ENCODE data around the gene ZNF791. TPM values are rescaled to one million over a fixed set of nuclear protein-coding genes. Genes with fewer than 3 reads are reported as not detected.

The ZNF791 gene
- polyA plus RNA-seq, 1 donor from 2014 or later = 10.2 TPM

DNA sequence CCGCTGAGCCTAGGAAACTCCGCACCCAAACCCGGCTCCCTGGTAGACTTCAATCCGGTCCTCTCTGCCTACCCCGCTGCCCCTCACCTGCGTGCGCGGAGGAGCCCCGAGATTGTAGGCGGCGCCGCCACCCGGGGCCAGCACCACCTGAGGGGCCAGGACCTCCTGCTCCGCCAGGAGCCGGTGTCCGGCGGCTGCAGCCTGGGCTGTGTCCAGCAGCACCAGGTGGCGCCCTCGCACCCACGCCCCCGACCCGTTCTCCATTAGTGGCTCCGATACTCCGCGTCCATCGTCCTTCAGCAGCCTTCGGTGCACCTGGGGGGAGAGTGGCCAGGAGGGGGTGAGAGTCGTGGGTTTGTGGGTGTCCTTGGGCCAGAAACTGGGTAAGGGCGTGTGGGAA is 37.4 kb downstream of the ZNF791 start:
- Histone ChIP-seq H3K4me2 (ENCODE audit: low read length) (no peak overlapping the region), H3K27ac (ENCODE audit: low read length) (no peak overlapping the region), H3F3A (ENCODE audit: insufficient read depth, low read length, poor library complexity, severe bottlenecking) (no peaks in the 10 kb centered on the region), H3K9me3 (ENCODE audit: low read length) (no peaks in the 10 kb centered on the region), H4K20me1 (ENCODE audit: insufficient read depth) (no peaks in the 10 kb centered on the region), H3K27me3 (ENCODE audit: insufficient read depth, low read depth, low read length) (no peaks in the 10 kb centered on the region), H3K9ac (ENCODE audit: low read length) (no peak overlapping the region), H3K36me3 (ENCODE audit: insufficient read depth, low read length) (no peaks in the 10 kb centered on the region), H3K4me3 (ENCODE audit: low read length) (no peak overlapping the region), H3K9me2 (ENCODE audit: insufficient read depth, low read length) (no peaks in the 10 kb centered on the region), H3K79me2 (replicated peaks; ENCODE audit: insufficient read depth, low read length) (no peaks in the 10 kb centered on the region), H2AFZ (ENCODE audit: low read depth, low read length) (no peak overlapping the region)
- no peak for TF ChIP-seq MXI1 (conservative IDR thresholded peaks at IDR 0.05; ENCODE audit: poor library complexity, severe bottlenecking)
- TF ChIP-seq REST (IDR thresholded peaks at IDR 0.05; ENCODE audit: borderline replicate concordance) = no peak
- no peak for TF ChIP-seq TAF1 (IDR thresholded peaks at IDR 0.05; ENCODE audit: low read depth)
- TF ChIP-seq SMC3 (conservative IDR thresholded peaks at IDR 0.05; ENCODE audit: poor library complexity) = no peak
- TF ChIP-seq EP300 (conservative IDR thresholded peaks at IDR 0.05; ENCODE audit: poor library complexity, severe bottlenecking) = no peak
- TF ChIP-seq POLR2AphosphoS5 (IDR thresholded peaks at IDR 0.05) = no peak
- no peak for TF ChIP-seq EZH2 (IDR thresholded peaks at IDR 0.05; ENCODE audit: borderline replicate concordance, insufficient read depth, low read length, poor library complexity, severe bottlenecking)

GRCh38 chr19:12649941-12650340 is 39.2 kb downstream of the ZNF791 start:
- H3K9me2 ChIP-seq (ENCODE audit: insufficient read depth, low read length) = no peaks in the 10 kb centered on the region
- no peak overlapping the region for H2AFZ ChIP-seq (ENCODE audit: low read depth, low read length)
- no peaks in the 10 kb centered on the region for H4K20me1 ChIP-seq (ENCODE audit: insufficient read depth)
- no peak overlapping the region for H3K4me3 ChIP-seq (ENCODE audit: low read length)
- H3K36me3 ChIP-seq (ENCODE audit: insufficient read depth, low read length) = no peaks in the 10 kb centered on the region
- no peak overlapping the region for H3K27ac ChIP-seq (ENCODE audit: low read length)
- H3K79me2 ChIP-seq (replicated peaks; ENCODE audit: insufficient read depth, low read length) = no peaks in the 10 kb centered on the region
- no peaks in the 10 kb centered on the region for H3F3A ChIP-seq (ENCODE audit: insufficient read depth, low read length, poor library complexity, severe bottlenecking)
- TF ChIP-seq MXI1 (conservative IDR thresholded peaks at IDR 0.05; ENCODE audit: poor library complexity, severe bottlenecking) (no peak), EP300 (conservative IDR thresholded peaks at IDR 0.05; ENCODE audit: poor library complexity, severe bottlenecking) (no peak), EZH2 (IDR thresholded peaks at IDR 0.05; ENCODE audit: borderline replicate concordance, insufficient read depth, low read length, poor library complexity, severe bottlenecking) (no peak), SMC3 (conservative IDR thresholded peaks at IDR 0.05; ENCODE audit: poor library complexity) (no peak), POLR2AphosphoS5 (IDR thresholded peaks at IDR 0.05) (no peak)
- no peaks in the 10 kb centered on the region for H3K27me3 ChIP-seq (ENCODE audit: insufficient read depth, low read depth, low read length)
- no peak overlapping the region for H3K9ac ChIP-seq (ENCODE audit: low read length)
- no peak overlapping the region for H3K4me2 ChIP-seq (ENCODE audit: low read length)
- H3K9me3 ChIP-seq (ENCODE audit: low read length) = no peaks in the 10 kb centered on the region

- Histone ChIP-seq H3K36me3 (ENCODE audit: insufficient read depth, low read length) (no peaks in the 10 kb centered on the region), H3K79me2 (replicated peaks; ENCODE audit: insufficient read depth, low read length) (no peaks in the 10 kb centered on the region), H3K4me2 (ENCODE audit: low read length) (no peak overlapping the region), H3K27me3 (ENCODE audit: insufficient read depth, low read depth, low read length) (no peaks in the 10 kb centered on the region), H4K20me1 (ENCODE audit: insufficient read depth) (no peaks in the 10 kb centered on the region), H3K9me3 (ENCODE audit: low read length) (no peaks in the 10 kb centered on the region), H3K4me3 (ENCODE audit: low read length) (no peak overlapping the region), H2AFZ (ENCODE audit: low read depth, low read length) (no peak overlapping the region), H3F3A (ENCODE audit: insufficient read depth, low read length, poor library complexity, severe bottlenecking) (no peaks in the 10 kb centered on the region), H3K9ac (ENCODE audit: low read length) (no peak overlapping the region), H3K9me2 (ENCODE audit: insufficient read depth, low read length) (no peaks in the 10 kb centered on the region), H3K27ac (ENCODE audit: low read length) (no peak overlapping the region)
- TF ChIP-seq POLR2AphosphoS5 (IDR thresholded peaks at IDR 0.05) = no peak
- no peak for TF ChIP-seq CTCF (IDR thresholded peaks at IDR 0.05; ENCODE audit: poor library complexity, severe bottlenecking)
- no peak for TF ChIP-seq RAD21 (conservative IDR thresholded peaks at IDR 0.05)
- no peak for TF ChIP-seq REST (IDR thresholded peaks at IDR 0.05; ENCODE audit: borderline replicate concordance)
These were observed 41.5 kb downstream of the ZNF791 start for GRCh38 chr19:12652219-12652618.

Measured in neural cell (in vitro differentiated cells).